GM19351 (cell line): Measurements from ENCODE around the gene PRKAR2B.
A peak's percentile ranks its signal among the peaks of the same experiment; 100 is the strongest.
"Not testable (repeated sequence)": the region's sequence is repeated elsewhere in the genome, so short reads cannot be mapped to it uniquely, and the experiment has no call there.

Source experiments
- ATAC-seq: cut with Tn5 transposase; IDR thresholded peaks from one replicate; pipeline ENCODE4 v1.9.1; 2021; ENCODE audit warnings: mild to moderate bottlenecking, moderate library complexity; ENCODE audit not compliant: unreplicated experiment

The PRKAR2B gene

GRCh38 chr7:107151538-107151937 lies 107.0 kb downstream of the PRKAR2B start:
- no peak for ATAC-seq

- no peak for ATAC-seq
These were observed 107.5 kb downstream of the PRKAR2B start for GRCh38 chr7:107152011-107152410.

DNA sequence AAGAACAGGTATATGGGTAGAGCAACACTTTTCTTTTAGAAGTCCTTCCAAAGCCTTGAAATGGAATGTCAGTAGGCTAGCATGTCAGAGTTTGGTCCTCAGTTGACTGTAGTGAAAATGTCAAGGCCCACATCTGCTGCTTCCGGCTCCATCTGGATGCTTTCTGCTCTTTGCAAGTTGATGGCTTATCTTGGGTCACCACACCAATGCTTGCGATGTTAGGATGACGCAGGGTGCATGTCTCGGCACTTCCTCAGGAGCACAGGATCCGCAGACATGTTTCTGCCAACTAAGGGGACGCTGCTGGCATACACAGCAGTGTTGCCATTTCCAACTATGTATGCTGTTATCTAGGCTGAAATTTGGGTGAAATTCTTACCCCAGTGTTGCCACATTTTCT lies 110.3 kb downstream of the PRKAR2B start:
- no peak for ATAC-seq

- not testable (repeated sequence) for ATAC-seq
These were observed 111.2 kb downstream of the PRKAR2B start for GRCh38 chr7:107155726-107156125.

DNA sequence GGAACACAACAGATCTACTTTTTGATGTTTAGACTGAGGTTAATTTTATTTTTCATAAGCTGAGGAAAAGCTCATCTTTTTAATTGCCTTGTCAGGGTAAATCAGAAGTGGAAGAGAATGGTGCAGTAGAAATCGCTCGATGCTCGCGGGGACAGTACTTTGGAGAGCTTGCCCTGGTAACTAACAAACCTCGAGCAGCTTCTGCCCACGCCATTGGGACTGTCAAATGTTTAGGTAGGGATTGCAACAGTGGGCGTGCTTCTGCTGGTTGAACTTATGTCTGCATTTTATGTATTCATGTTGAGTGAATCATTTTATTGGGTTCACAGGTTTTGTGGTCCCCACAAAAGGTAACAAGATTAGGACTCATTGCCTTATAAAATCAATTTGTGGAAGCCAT lies 112.6 kb downstream of the PRKAR2B start:
- no peak for ATAC-seq

DNA sequence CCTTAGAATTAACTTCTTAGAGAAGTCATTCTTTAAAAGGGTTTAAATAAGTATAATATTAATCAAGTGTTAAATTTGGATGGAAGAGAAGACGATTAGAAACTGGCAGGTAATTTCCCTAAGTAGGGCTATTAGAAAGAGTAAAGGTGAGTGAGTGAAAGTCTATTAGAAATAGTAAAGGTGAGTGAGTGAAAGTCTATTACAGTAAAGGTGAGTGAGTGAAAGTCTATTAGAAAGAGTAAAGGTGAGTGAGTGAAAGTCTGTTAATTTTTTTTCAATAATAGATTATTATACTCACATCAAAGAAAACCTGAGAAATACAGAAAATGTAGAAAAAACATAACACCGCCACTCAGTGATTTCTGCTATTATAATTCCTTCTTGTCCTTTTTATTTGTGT lies 113.5 kb downstream of the PRKAR2B start:
- no peak for ATAC-seq

DNA sequence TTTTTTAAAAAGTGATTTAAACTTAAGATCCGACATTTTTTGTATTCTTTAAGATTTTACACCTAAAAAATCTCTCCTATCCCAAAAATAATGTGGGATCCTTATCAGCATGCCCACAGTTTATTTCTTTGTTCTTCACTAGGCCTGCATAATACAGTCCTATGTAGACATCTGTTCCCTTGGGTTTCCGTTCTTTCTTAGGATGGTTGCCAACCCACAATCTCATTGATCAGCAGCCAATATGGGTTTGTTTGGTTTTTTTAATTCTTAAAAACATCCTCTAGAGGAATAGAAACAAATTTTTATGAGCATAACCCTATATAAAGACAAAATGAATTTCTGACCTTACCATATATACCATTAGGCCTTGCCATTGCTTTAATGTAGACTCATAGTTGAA lies 115.9 kb downstream of the PRKAR2B start:
- no peak for ATAC-seq

DNA sequence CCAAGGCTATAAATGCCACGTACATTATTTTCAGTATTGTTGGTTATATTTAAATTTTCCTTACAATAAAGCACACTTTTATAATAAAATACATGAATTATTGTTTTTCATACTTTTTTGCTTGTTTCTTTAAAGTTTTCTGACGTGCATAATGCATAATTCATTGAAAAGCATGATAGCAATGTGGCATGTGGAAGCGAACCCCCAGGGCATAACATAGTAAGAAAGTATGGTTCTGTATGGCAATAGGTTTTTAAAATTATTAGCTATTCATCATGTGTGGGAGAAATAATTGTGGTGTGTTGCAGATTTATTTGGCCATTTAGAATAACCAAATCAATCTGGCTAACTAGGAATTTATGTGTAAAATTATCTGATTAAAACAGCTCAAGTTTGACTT lies 116.9 kb downstream of the PRKAR2B start:
- no peak for ATAC-seq

- no peak for ATAC-seq
These were observed 118.0 kb downstream of the PRKAR2B start for GRCh38 chr7:107162475-107162874.

DNA sequence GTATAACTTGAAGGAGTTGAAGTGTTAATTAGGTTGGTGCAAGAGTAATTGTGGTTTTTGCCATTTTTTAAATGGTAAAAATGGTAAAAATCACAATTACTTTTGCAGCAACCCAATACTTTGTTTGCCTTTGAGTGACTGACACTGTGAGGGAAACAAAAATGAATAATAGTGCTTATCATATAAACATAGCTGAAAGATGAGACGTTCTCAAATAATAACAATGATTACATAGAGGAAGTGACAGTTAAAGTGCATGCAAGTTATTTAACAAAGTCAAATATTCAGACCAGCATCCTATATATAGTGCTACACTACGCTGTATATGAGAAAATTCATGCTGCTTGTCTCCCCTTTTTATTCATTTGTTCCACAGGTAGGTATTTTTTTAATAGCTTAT lies 119.6 kb downstream of the PRKAR2B start:
- no peak for ATAC-seq

- ATAC-seq = no peak
These were observed 120.8 kb downstream of the PRKAR2B start for GRCh38 chr7:107165341-107165740.

GRCh38 chr7:107166736-107167426 lies 122.4 kb downstream of the PRKAR2B start:
- ATAC-seq = no peak

DNA sequence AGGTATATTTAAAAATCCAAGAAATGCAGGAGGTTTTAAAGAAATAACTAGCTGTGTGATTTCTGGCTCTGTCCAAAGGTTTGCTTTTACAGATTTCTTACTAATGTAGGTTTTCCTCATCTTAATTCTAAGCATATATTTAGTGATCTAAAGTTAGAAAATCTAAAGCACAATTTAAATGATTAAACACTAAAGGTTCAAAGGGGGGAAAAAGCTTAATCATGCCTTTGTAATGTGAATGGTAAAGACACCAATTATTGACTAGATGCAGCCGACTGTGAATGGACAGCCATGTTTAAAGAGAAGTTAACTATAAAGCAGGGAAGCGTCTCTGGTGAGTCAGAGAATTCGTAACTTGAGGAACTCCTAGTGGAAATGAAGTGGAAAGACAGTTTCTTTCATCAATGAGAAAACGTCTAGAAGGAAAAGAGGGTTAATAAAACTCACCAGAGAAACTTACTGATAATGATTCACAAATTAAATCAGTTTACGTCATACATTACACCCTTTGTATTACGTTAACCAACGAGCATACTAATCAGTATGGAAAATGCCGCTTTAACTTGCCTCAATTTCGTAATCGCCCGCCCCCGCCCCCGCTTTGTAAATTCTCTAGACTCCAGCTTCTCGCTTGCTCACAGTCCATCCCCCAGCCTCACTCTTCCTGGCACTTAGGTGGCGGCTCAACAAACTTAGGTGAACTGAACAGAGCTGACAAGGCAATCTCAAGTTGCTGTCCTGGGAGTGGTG lies 123.2 kb downstream of the PRKAR2B start:
- ATAC-seq = no peak

DNA sequence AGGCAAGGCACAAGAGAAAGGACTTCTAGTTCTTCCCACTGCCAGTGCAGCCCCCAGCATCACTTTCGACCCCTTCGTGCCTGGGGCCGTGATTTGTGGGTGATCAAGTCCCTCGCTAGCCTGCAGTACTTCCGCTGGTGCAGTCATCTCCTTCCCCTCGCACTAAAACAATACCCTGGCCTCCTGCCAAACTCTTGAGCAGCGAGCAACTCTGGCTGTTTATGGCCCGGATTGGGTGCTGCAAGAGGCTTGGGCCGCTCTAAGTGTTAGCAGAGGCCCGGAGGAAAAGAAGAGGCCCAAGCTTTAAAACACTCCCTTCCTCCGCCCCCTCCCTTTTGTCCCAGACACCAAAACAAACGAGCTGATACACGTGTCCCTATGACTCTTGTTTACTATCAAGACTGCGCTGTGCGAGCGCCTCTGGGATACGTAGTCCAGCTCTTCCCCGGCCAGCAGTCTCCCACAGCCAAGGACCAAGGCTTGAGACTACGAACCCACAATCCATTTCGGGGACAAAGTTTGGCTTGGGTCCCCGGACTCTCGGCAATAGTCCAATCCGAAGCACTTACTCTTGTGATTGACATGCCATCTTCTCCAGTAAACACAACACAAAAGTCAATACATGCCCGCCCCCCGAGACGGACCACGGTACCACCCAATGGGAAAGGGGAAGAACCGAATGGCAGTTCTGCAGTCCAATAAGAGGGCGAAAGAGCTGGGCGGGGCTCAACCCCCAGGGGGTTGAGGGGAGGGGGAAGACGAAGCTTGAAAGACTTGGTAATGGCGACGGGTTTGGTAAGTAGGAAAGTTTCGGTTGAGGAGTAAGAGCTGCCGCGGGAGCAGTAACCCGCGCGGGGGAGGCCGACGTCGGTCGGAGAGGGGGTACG lies 124.0 kb downstream of the PRKAR2B start, which contains the start of gene HBP1:
Gene HBP1 (plus strand): TSS at position 771 of the 887 bp plus-strand sequence. CDS start 10,891 bp downstream, outside the sequence.
- ATAC-seq = peak; percentile 85

GRCh38 chr7:107169120-107170050 lies 124.9 kb downstream of the PRKAR2B start:
- ATAC-seq = no peak

DNA sequence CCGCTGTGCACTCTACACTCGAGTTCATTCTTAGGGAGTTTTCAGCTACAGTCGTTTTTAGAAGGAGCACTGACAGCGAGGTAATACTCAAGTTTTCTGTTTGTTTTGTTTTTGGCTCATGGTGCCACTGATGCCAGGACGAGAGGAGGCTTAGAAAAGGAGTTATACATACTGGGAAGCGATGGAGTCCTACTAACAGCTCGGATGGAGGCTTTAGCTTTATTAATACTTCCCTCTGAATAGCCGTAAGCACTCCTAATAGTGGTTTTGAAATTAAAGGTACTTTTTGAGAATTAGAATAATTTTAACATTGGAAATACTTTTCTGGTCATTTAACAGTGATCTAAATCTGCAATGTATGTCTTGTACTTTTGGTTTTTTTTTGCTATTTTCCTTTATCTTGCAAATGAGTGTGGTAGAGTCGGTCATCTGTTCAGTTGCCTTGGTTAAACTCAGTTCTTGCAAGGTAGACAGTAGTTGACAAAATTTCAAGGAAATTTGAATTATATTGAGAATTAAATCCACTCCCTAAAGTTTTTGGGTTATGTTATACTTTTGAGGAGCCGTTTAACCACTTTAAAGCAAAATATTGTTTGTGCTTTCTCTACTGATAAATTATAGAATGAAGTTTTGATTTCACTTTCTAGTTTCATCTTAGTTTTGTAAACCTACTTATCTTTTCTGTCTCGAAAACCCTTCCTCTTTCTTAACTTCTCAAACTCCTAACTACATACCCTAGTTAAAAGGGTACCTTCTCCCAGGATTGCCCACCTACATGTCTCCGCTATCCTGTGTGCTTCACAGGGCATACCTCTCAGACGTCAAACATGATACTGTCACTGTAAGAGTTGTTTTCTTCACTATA lies 125.8 kb downstream of the PRKAR2B start:
- no peak for ATAC-seq

- no peak for ATAC-seq
These were observed 127.0 kb downstream of the PRKAR2B start for GRCh38 chr7:107171496-107171895.

DNA sequence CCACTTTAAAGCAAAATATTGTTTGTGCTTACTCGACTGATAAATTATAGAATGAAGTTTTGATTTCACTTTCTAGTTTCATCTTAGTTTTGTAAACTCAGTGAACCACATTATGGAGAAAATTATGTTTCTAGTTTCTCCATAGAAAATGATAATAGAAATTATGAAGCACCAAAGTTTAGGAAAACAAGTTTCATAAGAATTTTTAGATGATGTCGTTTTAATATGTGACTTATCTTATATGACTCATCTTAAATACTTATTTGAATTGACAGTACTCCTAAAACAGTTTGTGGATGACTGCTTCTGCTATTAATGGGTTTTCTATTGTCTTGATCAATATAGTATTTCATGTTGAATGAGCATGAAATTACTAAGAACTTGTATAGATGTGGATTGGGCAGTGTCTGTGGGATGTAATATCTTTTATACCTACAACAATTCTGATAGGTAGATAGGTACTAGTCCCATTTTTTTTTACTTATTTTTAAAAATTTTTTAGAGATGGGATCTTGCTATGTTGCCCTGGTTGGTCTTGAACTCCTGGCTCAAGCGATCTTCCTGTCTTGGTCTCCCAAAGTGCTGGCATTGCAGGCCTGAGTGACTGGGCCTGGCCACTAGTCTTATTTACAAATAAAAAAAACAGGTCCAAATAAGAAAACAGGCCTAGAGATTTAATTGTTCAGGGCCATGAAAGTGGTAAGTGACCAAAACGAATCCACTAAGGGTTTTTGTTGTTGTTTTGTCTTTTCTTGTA lies 127.9 kb downstream of the PRKAR2B start:
- ATAC-seq = no peak

GRCh38 chr7:107173191-107173590 lies 128.7 kb downstream of the PRKAR2B start:
- no peak for ATAC-seq
